HL-60 (cell line): Measurements from ENCODE around the gene CYSTM1.

Source experiments
- DNase-seq, 2 experiments: peaks; one replicate each; pipeline ENCODE4 v3.0.0-alpha.2; 2010 to 2020; ENCODE audit warnings: low read depth in 1 of 2, low spot score in 1 of 2
- H3K27ac ChIP-seq: fragments of 250-450 bp; sonication (Bioruptor Pico); replicated peaks from 2 replicates; pipeline ENCODE4 v1.5.1; 2020; ENCODE audit warnings: mild to moderate bottlenecking, moderate library complexity
- H3K27me3 ChIP-seq: fragments of 250-450 bp; sonication (Bioruptor Pico); 2 replicates; pipeline ENCODE4 v1.5.1; 2021; ENCODE audit warnings: mild to moderate bottlenecking, moderate library complexity; ENCODE audit not compliant: insufficient read depth, poor library complexity, severe bottlenecking
- H3K4me3 ChIP-seq: replicated peaks from 2 replicates; pipeline ENCODE4 v1.5.1; 2011; ENCODE audit warnings: mild to moderate bottlenecking, control low read depth, low read length; ENCODE audit not compliant: insufficient read depth
- CTCF ChIP-seq: IDR thresholded peaks from one replicate; pipeline ENCODE4 v1.5.1; 2011; ENCODE audit warnings: low read length, control low read depth, inconsistent platforms; ENCODE audit not compliant: insufficient read depth
- GABPA ChIP-seq: IDR thresholded peaks from 2 replicates; pipeline ENCODE4 v1.6.1; 2012; ENCODE audit warnings: low read depth
- POLR2AphosphoS5 ChIP-seq: IDR thresholded peaks from 2 replicates; pipeline ENCODE4 v1.6.1; 2012; ENCODE audit warnings: low read depth
- SPI1 ChIP-seq: IDR thresholded peaks from 2 replicates; pipeline ENCODE4 v1.6.1; 2012; ENCODE audit warnings: low read depth, mild to moderate bottlenecking, borderline replicate concordance
- TF ChIP-seq, protein P1 (sequence below): IDR thresholded peaks from 2 replicates; pipeline ENCODE4 v1.6.1; 2012; ENCODE audit warnings: low read depth; ENCODE audit not compliant: insufficient replicate concordance

Gene CYSTM1

GRCh38 chr5:140222416-140222815 lies 47.4 kb downstream of the CYSTM1 start:
- DNase-seq = no peak
- Histone ChIP-seq H3K27ac (no peak overlapping the region), H3K4me3 (no peak overlapping the region), H3K27me3 (no peaks in the 10 kb centered on the region)
- TF ChIP-seq GABPA (no peak), CTCF (no peak), POLR2AphosphoS5 (no peak), SPI1 (no peak)

DNA sequence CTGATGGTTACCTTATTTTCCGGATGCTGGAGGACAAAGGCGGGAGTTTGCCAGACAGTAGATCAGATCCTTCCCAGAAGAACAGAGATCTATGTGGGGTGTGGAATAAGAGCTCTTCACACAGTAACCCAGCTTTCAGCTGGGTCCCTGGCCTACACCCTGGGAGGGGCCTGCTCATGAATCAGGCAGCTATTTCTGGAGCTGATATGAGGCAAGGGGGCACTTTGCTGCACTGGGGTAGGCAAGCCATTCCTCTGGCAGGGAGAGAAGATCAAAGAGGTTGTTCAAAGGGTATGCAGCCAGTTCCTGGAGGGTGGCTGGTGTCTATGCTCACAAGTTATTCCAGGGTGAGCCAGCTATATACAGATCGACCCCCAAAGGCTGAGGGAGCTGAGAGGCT lies 48.6 kb downstream of the CYSTM1 start:
- H3K27me3 ChIP-seq = no peaks in the 10 kb centered on the region
- no peak for TF ChIP-seq SPI1
- no peak for TF ChIP-seq GABPA
- TF ChIP-seq POLR2AphosphoS5 = no peak
- TF ChIP-seq, protein P1, sequence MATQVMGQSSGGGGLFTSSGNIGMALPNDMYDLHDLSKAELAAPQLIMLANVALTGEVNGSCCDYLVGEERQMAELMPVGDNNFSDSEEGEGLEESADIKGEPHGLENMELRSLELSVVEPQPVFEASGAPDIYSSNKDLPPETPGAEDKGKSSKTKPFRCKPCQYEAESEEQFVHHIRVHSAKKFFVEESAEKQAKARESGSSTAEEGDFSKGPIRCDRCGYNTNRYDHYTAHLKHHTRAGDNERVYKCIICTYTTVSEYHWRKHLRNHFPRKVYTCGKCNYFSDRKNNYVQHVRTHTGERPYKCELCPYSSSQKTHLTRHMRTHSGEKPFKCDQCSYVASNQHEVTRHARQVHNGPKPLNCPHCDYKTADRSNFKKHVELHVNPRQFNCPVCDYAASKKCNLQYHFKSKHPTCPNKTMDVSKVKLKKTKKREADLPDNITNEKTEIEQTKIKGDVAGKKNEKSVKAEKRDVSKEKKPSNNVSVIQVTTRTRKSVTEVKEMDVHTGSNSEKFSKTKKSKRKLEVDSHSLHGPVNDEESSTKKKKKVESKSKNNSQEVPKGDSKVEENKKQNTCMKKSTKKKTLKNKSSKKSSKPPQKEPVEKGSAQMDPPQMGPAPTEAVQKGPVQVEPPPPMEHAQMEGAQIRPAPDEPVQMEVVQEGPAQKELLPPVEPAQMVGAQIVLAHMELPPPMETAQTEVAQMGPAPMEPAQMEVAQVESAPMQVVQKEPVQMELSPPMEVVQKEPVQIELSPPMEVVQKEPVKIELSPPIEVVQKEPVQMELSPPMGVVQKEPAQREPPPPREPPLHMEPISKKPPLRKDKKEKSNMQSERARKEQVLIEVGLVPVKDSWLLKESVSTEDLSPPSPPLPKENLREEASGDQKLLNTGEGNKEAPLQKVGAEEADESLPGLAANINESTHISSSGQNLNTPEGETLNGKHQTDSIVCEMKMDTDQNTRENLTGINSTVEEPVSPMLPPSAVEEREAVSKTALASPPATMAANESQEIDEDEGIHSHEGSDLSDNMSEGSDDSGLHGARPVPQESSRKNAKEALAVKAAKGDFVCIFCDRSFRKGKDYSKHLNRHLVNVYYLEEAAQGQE = no peak
- no peak for TF ChIP-seq CTCF
- DNase-seq = no peak
- no peak overlapping the region for H3K4me3 ChIP-seq
- H3K27ac ChIP-seq = no peak overlapping the region

GRCh38 chr5:140224658-140225057 lies 49.7 kb downstream of the CYSTM1 start:
- DNase-seq = no peak
- Histone ChIP-seq H3K27me3 (no peaks in the 10 kb centered on the region), H3K27ac (no peak overlapping the region), H3K4me3 (no peak overlapping the region)
- TF ChIP-seq POLR2AphosphoS5 (no peak), CTCF (no peak)
- TF ChIP-seq, protein P1 = no peak

DNA sequence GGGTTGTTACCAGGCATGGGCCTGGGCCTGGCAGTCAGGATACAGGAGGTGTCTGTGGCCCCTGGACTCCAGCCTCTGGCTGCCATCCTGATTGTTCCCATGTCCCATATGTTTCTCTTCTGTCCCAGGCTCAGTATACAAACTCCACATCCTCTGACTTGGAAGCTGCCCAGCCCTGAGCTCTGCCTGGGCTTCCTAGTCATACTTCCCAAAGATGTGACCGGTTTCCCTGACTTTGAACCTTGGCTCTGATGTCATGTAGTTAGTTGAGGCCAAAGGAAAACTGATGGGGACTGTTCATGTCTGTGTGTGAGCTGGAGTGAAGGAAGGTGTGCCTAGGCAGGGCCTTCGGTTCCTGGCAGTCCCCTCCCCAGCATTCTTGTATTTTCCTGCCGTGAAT lies 50.4 kb downstream of the CYSTM1 start:
- TF ChIP-seq GABPA = no peak

More for the DNA sequence above, 50.4 kb downstream of the CYSTM1 start:
- no peak overlapping the region for H3K4me3 ChIP-seq
- DNase-seq = no peak
- no peaks in the 10 kb centered on the region for H3K27me3 ChIP-seq
- H3K27ac ChIP-seq = no peak overlapping the region
